Urothelium cell line (cell line): ENCODE data around the gene DMRTC1B.
"Not testable (repeated sequence)": the region's sequence is repeated elsewhere in the genome, so short reads cannot be mapped to it uniquely, and the experiment has no call there.

ENCODE experiments used
- DNase-seq: peaks from one replicate; pipeline ENCODE4 v3.0.0; 2011; ENCODE audit warnings: low spot score, mixed read lengths
- FAIRE-seq: peaks from 2 replicates; lab custom pipeline; 2011; peaks lifted over from hg19 to GRCh38; lab: Jason Lieb, UNC

DMRTC1B gene, protein sequence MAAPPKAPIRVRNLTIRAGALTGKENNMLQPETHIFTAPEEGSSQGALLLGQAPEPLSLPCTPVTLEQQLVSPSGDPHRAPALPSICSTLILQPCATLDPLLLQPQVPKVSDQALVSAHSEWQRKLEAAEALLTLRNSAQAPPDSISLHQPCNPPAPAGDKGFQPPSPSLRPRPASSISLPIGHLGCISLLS

DNA sequence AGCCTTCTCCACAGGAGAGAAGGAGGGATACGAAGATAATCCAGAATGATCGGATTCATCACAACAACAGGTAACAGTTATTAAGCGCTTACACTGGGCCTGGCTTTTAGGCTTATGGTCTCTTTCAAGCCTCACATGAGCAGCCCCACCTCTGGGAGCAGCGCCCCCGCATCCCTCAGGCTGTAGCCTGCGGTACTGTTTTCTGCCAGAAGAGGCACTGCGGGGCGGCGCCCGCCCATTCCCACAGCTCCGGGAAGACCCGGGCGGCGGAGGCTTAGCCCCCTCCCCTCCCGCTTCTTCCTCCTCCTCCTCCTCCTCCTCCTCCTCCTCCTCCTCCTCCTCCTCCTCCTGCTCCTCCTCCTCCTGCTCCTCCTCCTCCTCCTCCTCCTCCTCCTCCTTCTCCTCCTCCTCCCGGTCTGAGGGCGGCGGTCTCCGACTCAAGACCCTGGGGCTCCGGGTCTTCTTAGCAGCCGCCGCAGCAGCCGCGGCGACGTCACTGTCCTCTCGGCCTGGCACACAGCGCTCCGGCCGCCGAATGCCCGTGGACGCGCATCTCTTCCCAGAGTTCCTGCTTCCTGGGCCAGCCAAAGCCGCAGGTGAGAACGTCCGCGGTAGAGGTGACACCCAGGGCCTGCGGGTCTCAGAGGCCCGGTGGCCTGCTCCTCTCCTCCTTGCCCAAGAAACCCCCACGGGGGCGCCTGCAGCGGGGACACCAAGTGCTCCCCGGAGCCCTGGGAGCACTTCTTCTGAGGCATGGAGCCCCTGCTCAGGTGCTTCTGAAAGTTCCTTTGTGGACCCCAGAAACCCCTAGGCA is at the start of gene DMRTC1B:
Gene DMRTC1B, plus strand, starts transcription at position 238 of the 814 bp plus-strand sequence. CDS start 68,246 bp downstream, outside the sequence.
- not testable (repeated sequence) for FAIRE-seq, DNase-seq

DNA sequence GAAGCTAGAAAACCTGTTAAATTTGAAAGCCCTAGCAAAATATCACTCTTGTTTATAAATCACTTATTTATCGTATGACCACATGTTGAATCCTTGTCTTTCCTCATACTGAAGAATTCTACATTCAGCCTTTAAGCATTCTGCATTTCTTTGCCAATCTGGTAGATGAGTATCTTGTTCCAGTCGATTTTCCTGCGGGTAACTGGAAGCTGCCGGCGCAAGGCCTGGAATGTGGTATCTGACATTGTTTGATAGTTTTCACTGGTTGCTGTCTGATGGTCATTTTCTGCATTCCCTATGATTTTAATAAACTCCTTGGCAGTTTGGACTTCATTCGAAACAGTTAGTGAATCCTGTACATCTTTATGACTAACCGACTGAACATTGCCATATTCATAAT is 48.8 kb upstream of the DMRTC1B start:
- no peak for DNase-seq
- no peak for FAIRE-seq

DNA sequence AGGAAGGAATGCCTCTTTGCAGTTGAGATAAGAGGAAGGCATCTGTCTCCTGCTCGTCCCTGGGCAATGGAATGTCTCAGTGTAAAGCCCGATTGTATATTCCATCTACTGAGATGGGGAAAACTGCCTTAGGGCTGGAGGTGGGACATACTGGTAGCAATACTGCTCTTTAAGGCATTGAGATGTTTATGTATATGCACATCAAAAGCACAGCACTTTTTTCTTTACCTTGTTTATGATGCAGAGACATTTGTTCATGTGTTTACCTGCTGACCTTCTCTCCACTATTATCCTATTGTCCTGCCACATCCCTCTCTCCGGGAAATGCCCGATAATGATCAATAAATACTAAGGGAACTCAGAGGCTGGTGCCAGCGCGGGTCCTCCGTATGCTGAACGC is 43.1 kb upstream of the DMRTC1B start:
- not testable (repeated sequence) for DNase-seq, FAIRE-seq

DNA sequence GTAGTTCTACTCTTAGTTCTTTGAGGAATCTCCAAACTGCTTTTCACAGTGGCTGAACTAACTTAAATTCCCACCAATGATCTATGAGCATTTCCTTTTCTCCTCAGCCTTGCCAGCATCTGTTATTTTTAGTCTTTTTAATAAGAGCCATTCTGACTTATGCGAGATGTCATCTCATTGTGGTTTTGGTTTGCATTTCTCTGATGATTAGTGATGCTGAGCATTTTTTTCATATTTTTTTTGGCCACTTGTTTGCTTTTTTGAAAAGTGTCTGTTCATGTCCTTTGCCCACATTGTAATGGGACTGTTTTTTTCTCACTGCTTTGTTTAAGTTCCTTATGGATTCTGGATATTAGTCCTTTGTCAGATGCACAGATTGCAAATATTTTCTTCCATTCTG is 41.1 kb upstream of the DMRTC1B start:
- DNase-seq (no peak), FAIRE-seq (no peak)

DNA sequence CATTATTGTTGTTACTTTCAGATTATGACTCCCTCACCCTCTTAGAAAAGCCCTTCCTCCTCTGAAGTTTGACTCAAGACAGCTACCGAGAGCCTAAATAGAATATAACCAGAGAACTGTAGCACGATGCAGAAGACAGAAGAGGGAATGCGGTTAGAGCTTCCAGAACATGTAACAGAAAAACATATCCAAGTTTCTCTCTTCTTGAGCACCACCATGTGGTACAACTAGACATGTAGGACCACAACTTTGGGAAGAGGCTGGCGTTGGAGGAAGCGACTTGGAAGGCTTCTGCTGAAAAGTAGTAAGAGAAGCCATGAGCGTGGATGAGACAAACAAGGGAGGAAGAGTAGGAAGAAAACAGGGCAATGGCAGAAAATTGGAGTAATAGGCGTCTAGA is 31.1 kb upstream of the DMRTC1B start:
- FAIRE-seq: not testable (repeated sequence)

DNA sequence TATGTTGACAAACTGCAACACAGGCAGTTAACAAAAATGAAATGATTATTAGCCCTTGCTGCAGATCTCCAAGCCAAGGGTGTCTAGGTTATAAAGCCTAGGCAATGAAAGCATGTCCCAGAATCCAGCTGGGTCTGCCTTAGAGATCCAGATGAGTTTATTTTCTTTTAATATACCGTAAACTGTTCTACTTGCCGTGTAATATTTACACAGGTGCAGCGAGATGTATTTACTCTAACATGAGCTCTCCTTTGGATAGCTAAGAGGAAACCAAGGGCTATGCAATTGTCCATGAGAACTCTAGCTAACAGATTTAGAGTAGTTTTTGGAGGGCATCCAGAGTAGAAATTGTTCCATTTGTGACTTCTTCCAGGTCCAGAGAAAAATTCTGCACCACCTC is 28.1 kb upstream of the DMRTC1B start:
- DNase-seq, FAIRE-seq: not testable (repeated sequence)

More for the DNA sequence above, 31.1 kb upstream of the DMRTC1B start:
- DNase-seq: not testable (repeated sequence)

DNA sequence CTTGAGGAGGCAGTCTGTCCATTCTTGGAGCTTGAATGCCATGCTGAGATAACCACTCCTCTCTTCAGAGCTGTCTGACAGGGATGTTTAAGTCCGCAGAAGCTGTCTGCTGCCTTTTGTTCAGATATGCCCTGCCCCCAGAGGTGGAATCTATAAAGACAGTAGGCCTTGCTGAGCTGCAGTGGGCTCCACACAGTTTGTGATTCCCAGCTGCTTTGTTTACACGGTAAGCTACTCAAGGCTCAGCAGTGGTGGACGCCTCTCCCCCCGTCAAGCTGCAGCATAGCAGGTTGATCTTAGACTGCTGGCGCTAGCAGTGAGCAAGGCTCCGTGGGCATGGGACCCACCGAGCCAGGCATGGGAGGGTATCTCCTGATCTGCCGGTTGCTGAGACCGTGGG is 16.2 kb upstream of the DMRTC1B start:
- not testable (repeated sequence) for FAIRE-seq, DNase-seq

DNA sequence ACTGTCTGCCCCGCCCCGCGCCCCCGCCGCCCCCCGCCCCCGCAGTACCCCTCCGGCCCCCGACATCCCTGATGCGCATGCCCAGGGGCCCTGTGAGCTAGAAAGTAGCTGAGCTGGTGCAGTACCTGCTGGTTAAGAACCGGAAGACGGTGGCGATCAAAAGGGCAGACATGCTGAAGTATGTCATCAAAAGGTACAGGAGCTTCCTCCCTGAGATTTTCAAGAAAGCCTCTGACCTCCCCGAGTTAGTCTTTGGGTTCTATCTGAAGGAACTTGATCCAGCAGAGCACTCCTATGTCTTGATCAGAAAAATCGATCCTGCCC is 739 bp downstream of the DMRTC1B start:
- FAIRE-seq: not testable (repeated sequence)

DNA sequence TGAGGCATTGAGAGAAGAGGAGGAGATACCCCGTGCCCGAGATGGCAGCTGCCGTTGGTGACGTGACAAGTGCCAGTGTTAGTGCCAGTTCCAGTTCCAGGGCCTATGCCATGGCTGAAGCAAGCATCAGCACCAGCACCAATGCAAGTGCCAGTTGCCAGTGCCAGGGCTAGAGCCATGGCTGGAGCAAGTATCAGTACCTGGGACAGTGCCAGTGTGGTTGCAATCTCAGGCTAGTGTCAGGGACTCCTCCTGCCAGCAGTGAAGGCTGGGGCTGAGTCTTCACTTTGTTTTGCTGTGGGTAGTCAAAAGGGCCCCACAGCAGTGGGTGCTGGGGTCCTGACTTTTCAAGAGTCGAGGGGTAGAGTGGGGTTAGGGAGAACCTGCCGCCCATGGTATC is 1.5 kb downstream of the DMRTC1B start:
- not testable (repeated sequence) for DNase-seq, FAIRE-seq

More for the DNA sequence above, 739 bp downstream of the DMRTC1B start:
- DNase-seq: not testable (repeated sequence)

DNA sequence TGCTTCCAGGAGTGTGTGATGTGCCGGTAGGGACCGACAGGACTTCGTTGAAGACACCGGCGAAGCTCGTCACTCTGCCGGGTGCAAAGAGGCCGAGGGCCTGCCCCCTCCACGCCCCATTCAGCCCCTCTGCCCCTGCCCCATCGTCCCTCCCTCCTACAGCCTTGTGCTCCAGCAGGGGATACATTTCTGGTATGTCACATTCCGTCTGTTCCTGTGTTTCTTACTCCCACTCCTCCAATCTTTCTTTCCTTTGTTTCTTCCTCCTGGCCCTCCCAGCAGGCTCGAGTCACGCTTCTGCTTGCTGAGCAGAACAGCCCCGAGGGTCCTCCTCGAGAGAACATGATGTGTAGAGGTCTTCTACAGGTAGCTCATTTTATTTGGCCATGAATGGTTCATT is 5.9 kb downstream of the DMRTC1B start, which contains the start of gene FAM236B:
Gene FAM236B, minus strand, starts transcription at position 101 of the 400 bp plus-strand sequence. Its CDS starts 100 bp downstream, at position 1.
- FAIRE-seq, DNase-seq: not testable (repeated sequence)

DNA sequence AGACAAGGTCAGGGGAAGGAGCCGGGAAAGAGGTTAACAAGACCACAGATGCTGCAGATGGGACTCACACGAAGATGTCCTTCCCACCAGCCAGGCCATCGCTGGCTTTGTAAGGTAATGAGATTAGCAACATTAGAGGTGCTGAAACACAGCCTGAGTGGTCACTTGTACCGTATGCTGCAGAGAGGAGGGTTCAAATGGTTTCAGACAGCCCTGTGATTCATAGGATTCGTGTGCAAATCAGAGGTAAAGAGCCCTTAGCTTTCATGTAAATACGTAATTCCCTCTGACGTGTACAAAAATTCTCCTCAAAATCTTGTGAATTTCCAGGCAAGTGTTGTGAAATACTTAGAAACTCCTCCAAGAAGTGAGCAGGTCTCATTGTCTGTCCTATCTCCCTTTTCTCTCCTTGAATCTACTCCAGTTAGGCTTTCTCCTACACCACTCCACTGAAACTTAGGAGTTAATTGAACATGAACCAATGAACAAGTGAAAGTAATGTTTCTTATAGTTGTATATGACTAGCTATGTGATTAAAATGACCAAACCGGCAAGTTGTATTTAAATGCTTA is 6.8 kb downstream of the DMRTC1B start:
- FAIRE-seq: not testable (repeated sequence)

DNA sequence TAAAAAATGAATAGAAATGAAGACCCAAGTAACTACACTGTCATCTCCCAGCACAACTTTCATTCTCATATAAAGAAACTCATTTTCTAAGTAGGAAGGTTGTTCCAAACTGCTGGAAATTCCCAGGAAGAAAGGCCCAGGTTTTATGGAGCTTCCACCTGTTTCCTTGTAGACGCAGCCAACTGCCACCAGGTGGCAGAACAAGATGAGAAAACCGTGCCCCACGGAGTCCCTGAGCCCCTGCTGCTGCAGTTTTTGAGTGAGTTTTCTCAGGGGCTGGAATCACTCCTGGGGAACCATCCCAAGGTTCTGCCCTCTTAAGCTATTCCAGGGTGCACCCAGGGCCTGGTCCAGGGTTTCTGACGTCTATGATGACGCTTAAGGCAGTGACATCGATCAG is 7.3 kb downstream of the DMRTC1B start:
- DNase-seq, FAIRE-seq: not testable (repeated sequence)

More for the DNA sequence above, 6.8 kb downstream of the DMRTC1B start:
- not testable (repeated sequence) for DNase-seq

DNA sequence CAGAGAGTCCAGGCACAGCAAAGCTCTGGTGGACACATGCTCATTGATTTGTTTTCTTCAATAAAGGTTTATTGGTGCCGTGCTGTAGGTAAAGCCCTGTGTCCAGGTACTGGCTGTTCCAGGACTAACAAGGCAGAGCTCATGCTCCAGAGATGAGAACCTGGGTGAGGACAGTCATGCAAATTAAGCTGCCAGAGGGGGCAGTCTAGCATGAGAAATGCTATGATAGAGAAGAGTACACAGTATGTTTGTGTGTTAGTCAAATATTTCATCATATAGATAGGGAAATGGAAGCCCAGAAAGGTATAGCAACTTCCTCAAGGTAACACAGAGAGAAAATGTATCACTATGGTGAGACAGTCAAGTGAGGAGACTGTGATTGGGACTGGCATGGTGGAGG is 11.5 kb downstream of the DMRTC1B start:
- not testable (repeated sequence) for DNase-seq, FAIRE-seq

DNA sequence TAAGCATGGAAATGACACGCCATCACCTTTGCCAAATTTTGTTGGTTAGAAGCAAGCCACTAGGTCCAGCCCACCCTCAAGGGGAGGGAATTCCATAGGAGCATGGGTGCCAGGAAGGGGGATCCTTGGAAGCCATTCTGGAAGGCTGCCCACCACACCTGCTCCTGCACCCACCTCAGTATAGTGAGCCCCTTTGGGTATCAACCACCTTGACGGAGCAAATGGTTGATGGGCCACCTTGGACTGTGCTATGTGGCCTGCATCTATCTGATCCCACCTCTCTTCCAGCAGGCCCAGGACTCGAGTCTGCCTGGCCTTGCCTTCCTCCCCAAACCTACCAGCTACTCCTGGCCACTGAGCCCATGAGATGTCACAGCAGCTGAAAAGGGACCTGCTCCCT is 13.7 kb downstream of the DMRTC1B start:
- FAIRE-seq, DNase-seq: not testable (repeated sequence)

DNA sequence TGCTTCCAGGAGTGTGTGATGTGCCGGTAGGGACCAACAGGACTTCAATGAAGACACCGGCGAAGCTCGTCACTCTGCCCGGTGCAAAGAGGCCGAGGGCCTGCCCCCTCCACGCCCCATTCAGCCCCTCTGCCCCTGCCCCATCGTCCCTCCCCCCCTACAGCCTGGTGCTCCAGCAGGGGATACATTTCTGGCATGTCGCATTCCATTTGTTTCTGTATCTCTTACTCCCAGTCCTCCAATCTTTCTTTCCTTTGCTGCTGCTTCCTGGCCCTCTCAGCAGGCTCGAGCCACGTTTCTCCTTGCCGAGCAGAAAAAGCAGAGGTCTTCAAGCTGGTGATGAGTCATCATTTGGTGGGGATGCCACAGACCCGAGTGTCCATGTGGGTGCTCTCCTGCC is 31.4 kb downstream of the DMRTC1B start, which contains the start of gene FAM236D:
Gene FAM236D, minus strand, starts transcription at position 101 of the 400 bp plus-strand sequence. Its CDS starts 100 bp downstream, at position 1.
- DNase-seq, FAIRE-seq: not testable (repeated sequence)

DNA sequence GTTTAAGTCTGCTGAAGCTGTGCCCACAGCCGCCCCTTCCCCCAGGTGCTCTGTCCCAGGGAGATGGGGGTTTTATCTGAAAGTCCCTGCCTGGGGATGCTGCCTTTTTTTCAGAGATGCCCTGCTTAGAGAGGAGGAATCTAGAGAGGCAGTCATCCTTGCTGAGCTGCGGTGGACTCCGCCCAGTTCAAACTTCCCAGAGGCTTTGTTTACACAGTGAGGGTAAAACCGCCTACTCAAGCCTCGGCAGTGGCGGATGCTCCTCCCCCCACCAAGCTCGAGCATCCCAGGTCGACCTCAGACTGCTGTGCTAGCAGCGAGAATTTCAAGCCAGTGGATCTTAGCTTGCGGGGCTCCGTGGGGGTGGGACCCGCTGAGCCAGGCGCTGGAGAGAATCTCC is 54.0 kb downstream of the DMRTC1B start:
- not testable (repeated sequence) for FAIRE-seq, DNase-seq

DNA sequence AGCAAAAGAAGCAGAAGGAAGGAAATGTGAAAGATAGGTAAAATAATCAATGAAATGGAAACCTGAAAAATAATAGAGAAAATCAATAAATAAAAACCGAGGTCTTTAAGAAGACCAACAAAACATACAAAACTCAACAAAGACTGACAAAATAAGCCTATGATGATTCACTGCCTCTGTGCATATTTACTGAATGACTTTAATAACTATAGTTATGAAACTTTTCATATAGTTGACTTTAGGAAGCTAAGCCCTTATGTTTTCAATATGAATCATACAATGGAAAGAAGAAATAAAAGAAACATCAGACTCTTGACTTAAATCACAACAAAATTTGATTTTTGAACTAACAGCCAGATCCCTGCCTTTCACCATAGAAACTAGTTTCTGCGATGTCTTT is 60.8 kb downstream of the DMRTC1B start:
- DNase-seq, FAIRE-seq: not testable (repeated sequence)

DNA sequence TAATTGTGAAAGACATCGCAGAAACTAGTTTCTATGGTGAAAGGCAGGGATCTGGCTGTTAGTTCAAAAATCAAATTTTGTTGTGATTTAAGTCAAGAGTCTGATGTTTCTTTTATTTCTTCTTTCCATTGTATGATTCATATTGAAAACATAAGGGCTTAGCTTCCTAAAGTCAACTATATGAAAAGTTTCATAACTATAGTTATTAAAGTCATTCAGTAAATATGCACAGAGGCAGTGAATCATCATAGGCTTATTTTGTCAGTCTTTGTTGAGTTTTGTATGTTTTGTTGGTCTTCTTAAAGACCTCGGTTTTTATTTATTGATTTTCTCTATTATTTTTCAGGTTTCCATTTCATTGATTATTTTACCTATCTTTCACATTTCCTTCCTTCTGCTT is 106.2 kb downstream of the DMRTC1B start:
- FAIRE-seq: not testable (repeated sequence)

DNA sequence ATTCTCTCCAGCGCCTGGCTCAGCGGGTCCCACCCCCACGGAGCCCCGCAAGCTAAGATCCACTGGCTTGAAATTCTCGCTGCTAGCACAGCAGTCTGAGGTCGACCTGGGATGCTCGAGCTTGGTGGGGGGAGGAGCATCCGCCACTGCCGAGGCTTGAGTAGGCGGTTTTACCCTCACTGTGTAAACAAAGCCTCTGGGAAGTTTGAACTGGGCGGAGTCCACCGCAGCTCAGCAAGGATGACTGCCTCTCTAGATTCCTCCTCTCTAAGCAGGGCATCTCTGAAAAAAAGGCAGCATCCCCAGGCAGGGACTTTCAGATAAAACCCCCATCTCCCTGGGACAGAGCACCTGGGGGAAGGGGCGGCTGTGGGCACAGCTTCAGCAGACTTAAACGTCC is 113.0 kb downstream of the DMRTC1B start:
- FAIRE-seq: peak; percentile 42
- not testable (repeated sequence) for DNase-seq

More for the DNA sequence above, 106.2 kb downstream of the DMRTC1B start:
- not testable (repeated sequence) for DNase-seq
